ENCODE measurements around the gene ATP5F1B.
"Not testable (repeated sequence)": the region's sequence is repeated elsewhere in the genome, so short reads cannot be mapped to it uniquely, and the experiment has no call there.

ATP5F1B gene

GRCh38 chr12:56661560-56661959 is 15.8 kb upstream of the ATP5F1B start:
- TF ChIP-seq POLR2AphosphoS5 (IDR thresholded peaks at IDR 0.05; ENCODE audit: low read depth) (no peak), CTCF (IDR thresholded peaks at IDR 0.05; ENCODE audit: insufficient read depth, low read length) (no peak), GABPA (IDR thresholded peaks at IDR 0.05; ENCODE audit: low read depth) (no peak), SPI1 (IDR thresholded peaks at IDR 0.05; ENCODE audit: borderline replicate concordance, low read depth) (no peak), REST (IDR thresholded peaks at IDR 0.05; ENCODE audit: insufficient replicate concordance, low read depth) (no peak)
- Histone ChIP-seq H3K27me3 (ENCODE audit: insufficient read depth, poor library complexity, severe bottlenecking) (no peaks in the 10 kb centered on the region), H3K27ac (replicated peaks) (no peak overlapping the region), H3K4me3 (replicated peaks; ENCODE audit: insufficient read depth, low read length) (no peak overlapping the region)
- DNase-seq (ENCODE audit: low read depth in 1 of 2, low spot score in 1 of 2): no peak

- DNase-seq (ENCODE audit: low read depth in 1 of 2, low spot score in 1 of 2): no peak
- no peak for TF ChIP-seq POLR2AphosphoS5 (IDR thresholded peaks at IDR 0.05; ENCODE audit: low read depth)
- no peak for TF ChIP-seq REST (IDR thresholded peaks at IDR 0.05; ENCODE audit: insufficient replicate concordance, low read depth)
- no peak for TF ChIP-seq SPI1 (IDR thresholded peaks at IDR 0.05; ENCODE audit: borderline replicate concordance, low read depth)
- no peak for TF ChIP-seq CTCF (IDR thresholded peaks at IDR 0.05; ENCODE audit: insufficient read depth, low read length)
- no peak for TF ChIP-seq GABPA (IDR thresholded peaks at IDR 0.05; ENCODE audit: low read depth)
- H3K27me3 ChIP-seq (ENCODE audit: insufficient read depth, poor library complexity, severe bottlenecking): no peaks in the 10 kb centered on the region
- no peak overlapping the region for H3K4me3 ChIP-seq (replicated peaks; ENCODE audit: insufficient read depth, low read length)
- no peak overlapping the region for H3K27ac ChIP-seq (replicated peaks)
These were observed 13.1 kb upstream of the ATP5F1B start for GRCh38 chr12:56658921-56659320.

- Histone ChIP-seq H3K4me3 (replicated peaks; ENCODE audit: insufficient read depth, low read length) (no peak overlapping the region), H3K27me3 (ENCODE audit: insufficient read depth, poor library complexity, severe bottlenecking) (no peaks in the 10 kb centered on the region), H3K27ac (replicated peaks) (no peak overlapping the region)
- no peak for DNase-seq (ENCODE audit: low read depth in 1 of 2, low spot score in 1 of 2)
- TF ChIP-seq POLR2AphosphoS5 (IDR thresholded peaks at IDR 0.05; ENCODE audit: low read depth) (no peak), REST (IDR thresholded peaks at IDR 0.05; ENCODE audit: insufficient replicate concordance, low read depth) (no peak), SPI1 (IDR thresholded peaks at IDR 0.05; ENCODE audit: borderline replicate concordance, low read depth) (no peak), GABPA (IDR thresholded peaks at IDR 0.05; ENCODE audit: low read depth) (no peak), CTCF (IDR thresholded peaks at IDR 0.05; ENCODE audit: insufficient read depth, low read length) (no peak)
These were observed 11.9 kb upstream of the ATP5F1B start for GRCh38 chr12:56657416-56658379.

- not testable (repeated sequence) for H3K27me3 ChIP-seq (ENCODE audit: insufficient read depth, poor library complexity, severe bottlenecking); H3K27ac ChIP-seq (replicated peaks); H3K4me3 ChIP-seq (replicated peaks; ENCODE audit: insufficient read depth, low read length); DNase-seq (ENCODE audit: low read depth in 1 of 2, low spot score in 1 of 2)
These were observed 8.0 kb upstream of the ATP5F1B start for GRCh38 chr12:56653781-56654180.

- not testable (repeated sequence) for H3K4me3 ChIP-seq (replicated peaks; ENCODE audit: insufficient read depth, low read length); H3K27ac ChIP-seq (replicated peaks); H3K27me3 ChIP-seq (ENCODE audit: insufficient read depth, poor library complexity, severe bottlenecking); DNase-seq (ENCODE audit: low read depth in 1 of 2, low spot score in 1 of 2)
These were observed 2.2 kb upstream of the ATP5F1B start for GRCh38 chr12:56648023-56648422.

Measured in HL-60 (cell line).